GM23248 (cell line): Measurements from ENCODE around the gene B4GALT5.

ENCODE experiments used
- EZH2 ChIP-seq: fragments of 200-600 bp; sonication (generic); IDR thresholded peaks from 2 replicates; pipeline ENCODE4 v1.6.1; 2018; ENCODE audit warnings: antibody characterized with exemption, mild to moderate bottlenecking; ENCODE audit not compliant: insufficient read depth, poor library complexity, severe bottlenecking
- EZH2phosphoT487 ChIP-seq: fragments of 200-600 bp; sonication (generic); IDR thresholded peaks from 2 replicates; pipeline ENCODE4 v1.6.1; 2018; ENCODE audit warnings: antibody characterized with exemption, moderate library complexity, mild to moderate bottlenecking, low read depth; ENCODE audit not compliant: insufficient read depth

DNA sequence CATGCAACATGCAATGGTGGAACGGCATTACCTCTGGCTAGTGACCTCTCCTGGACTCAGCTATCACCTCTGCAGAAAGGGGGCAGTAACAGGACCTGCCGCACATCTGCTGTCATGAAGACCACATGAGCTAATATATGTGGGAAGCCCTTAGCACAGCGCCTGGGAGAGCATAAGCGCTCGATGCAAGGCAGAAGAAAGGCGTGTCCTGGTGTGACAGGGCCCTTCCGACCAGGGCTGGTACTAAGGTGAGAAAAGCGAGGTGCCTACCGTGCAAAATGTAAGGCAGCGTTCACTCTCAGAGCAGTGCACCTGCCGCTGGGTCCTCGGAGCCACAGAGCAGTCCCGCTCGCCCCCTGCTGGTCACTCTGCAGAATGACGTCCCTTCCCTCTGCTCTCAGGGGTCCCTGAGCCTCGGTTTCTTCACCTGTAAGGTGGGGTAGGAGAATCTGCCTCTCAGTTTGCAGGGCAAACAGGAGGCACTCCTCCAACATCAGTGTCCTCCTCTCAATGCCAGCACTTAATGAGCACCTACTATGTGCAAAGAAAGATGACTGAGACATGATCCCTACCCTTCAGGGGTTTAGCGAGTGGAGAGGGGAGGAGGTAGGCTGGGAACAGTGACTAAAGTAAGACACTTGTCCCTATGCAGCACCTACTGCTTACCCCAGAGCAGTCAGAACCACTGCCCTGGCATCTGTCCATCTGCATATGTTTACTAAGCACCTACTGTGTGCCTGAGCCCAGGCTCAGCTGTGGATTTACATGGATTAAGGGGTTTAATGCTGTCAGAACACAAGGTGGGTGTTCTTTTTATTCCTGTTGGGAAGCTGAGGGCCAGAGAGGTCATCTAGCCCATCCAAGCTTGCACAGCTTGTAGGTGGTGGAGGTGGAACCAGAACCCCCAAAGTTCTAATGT is 104.7 kb downstream of the B4GALT5 start:
- TF ChIP-seq EZH2 (no peak), EZH2phosphoT487 (no peak)
